Erythroblast (primary cell): Measurements from ENCODE around the gene SNRNP25.

Experiments
- GATA1 ChIP-seq: IDR thresholded peaks from 2 replicates; pipeline ENCODE4 v1.6.1; 2011; ENCODE audit warnings: low read depth, mild to moderate bottlenecking, control low read depth, low read length, moderate library complexity
- POLR2A ChIP-seq: IDR thresholded peaks from 2 replicates; pipeline ENCODE4 v1.6.1; 2011; ENCODE audit warnings: mild to moderate bottlenecking, low read length

DNA sequence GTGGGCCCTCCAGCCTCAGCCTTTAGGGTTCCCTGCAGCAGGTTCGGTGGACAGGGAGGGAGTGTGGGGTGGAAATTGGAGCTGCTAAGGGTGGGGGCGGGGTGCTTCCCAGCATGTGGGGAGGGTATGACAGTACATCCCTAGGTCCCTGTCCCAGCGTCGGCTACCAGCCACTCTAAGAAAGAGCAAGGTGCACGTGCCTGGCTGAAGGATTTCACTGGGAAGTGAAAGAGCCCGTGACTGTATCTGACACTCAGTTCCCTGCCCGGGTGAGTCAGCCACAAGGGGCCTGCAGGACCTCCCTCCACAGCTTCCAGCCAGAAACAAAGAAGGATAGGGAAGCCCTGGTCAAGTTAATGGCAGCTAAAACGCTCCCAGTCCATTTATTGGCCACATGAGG is 4.1 kb downstream of the SNRNP25 start:
- TF ChIP-seq POLR2A (no peak), GATA1 (no peak)
